H1 (cell line): Measurements from ENCODE around the gene CFAP100. TPM values are rescaled to one million over a fixed set of nuclear protein-coding genes. Genes with fewer than 3 reads are reported as not detected.

Experiments used
- ASH2L ChIP-seq: fragments of 200-600, 300-600 bp; sonication (generic); IDR thresholded peaks from one replicate; pipeline ENCODE4 v1.7.1; 2017; ENCODE audit warnings: low read length
- ATF2 ChIP-seq: IDR thresholded peaks from 2 replicates; pipeline ENCODE4 v1.6.1; 2012; ENCODE audit warnings: low read length, inconsistent platforms
- BRCA1 ChIP-seq: IDR thresholded peaks from 2 replicates; pipeline ENCODE4 v1.6.1; 2012; ENCODE audit warnings: low read depth, low read length, improper control_type of control experiment
- CEBPB ChIP-seq: IDR thresholded peaks from 2 replicates; pipeline ENCODE4 v1.6.1; 2012; ENCODE audit warnings: low read depth, low read length
- CHD1 ChIP-seq: IDR thresholded peaks from 2 replicates; pipeline ENCODE4 v1.6.1; 2012; ENCODE audit warnings: low read depth, low read length, improper control_type of control experiment
- CREB1 ChIP-seq: IDR thresholded peaks from 2 replicates; pipeline ENCODE4 v1.6.1; 2012; ENCODE audit warnings: inconsistent platforms
- CTCF ChIP-seq, 3 experiments: IDR thresholded peaks; 1 replicate in 2 of 3; 2 replicates in 1 of 3; pipeline versions ENCODE4 v1.5.1 to v1.6.1; 2011; ENCODE audit warnings: low read length in 3 of 3, mild to moderate bottlenecking in 3 of 3, inconsistent platforms in 2 of 3, low read depth in 1 of 3, moderate library complexity in 1 of 3; ENCODE audit not compliant: insufficient read depth in 1 of 3; ENCODE audit errors: control extremely low read depth in 1 of 3
- EZH2 ChIP-seq: fragments of 200-600 bp; sonication (generic); IDR thresholded peaks from 2 replicates; pipeline ENCODE4 v1.7.1; 2012; ENCODE audit warnings: low read depth, mild to moderate bottlenecking, moderate library complexity, low read length, inconsistent platforms; ENCODE audit not compliant: severe bottlenecking
- GTF2F1 ChIP-seq: IDR thresholded peaks from 2 replicates; pipeline ENCODE4 v1.6.1; 2012; ENCODE audit warnings: low read depth, low read length, improper control_type of control experiment, borderline replicate concordance
- KDM1A ChIP-seq: fragments of 200-600, 300-600 bp; sonication (generic); IDR thresholded peaks from 2 replicates; pipeline ENCODE4 v1.7.1; 2016; ENCODE audit warnings: mild to moderate bottlenecking, low read length, borderline replicate concordance
- KDM4A ChIP-seq: IDR thresholded peaks from one replicate; pipeline ENCODE4 v1.7.1; 2012; ENCODE audit warnings: low read depth, mild to moderate bottlenecking, moderate library complexity, low read length, inconsistent platforms; ENCODE audit not compliant: severe bottlenecking
- MAFK ChIP-seq: IDR thresholded peaks from 2 replicates; pipeline ENCODE4 v1.6.1; 2012; ENCODE audit warnings: low read depth, mild to moderate bottlenecking, improper control_type of control experiment, low read length
- NANOG ChIP-seq: IDR thresholded peaks from 2 replicates; pipeline ENCODE4 v1.6.1; 2011; ENCODE audit warnings: low read length, low read depth, mild to moderate bottlenecking, inconsistent platforms; ENCODE audit not compliant: insufficient read depth, poor library complexity, severe bottlenecking
- RAD21 ChIP-seq, 2 experiments: IDR thresholded peaks in 1 of 2; conservative IDR thresholded peaks in 1 of 2; 2 replicates each; pipeline ENCODE4 v1.6.1; 2011; ENCODE audit warnings: low read depth in 2 of 2, low read length in 2 of 2, improper control_type of control experiment in 1 of 2, inconsistent platforms in 1 of 2, mild to moderate bottlenecking in 1 of 2, moderate library complexity in 1 of 2
- RFX5 ChIP-seq: IDR thresholded peaks from 2 replicates; pipeline ENCODE4 v1.6.1; 2011; ENCODE audit warnings: low read depth, low read length, improper control_type of control experiment, borderline replicate concordance
- RXRA ChIP-seq: IDR thresholded peaks from 2 replicates; pipeline ENCODE4 v1.6.1; 2011; ENCODE audit warnings: low read depth, mild to moderate bottlenecking, low read length, moderate library complexity; ENCODE audit not compliant: insufficient read depth
- SP1 ChIP-seq: IDR thresholded peaks from 2 replicates; pipeline ENCODE4 v1.6.1; 2011; ENCODE audit warnings: low read depth, low read length
- TAF1 ChIP-seq: IDR thresholded peaks from 2 replicates; pipeline ENCODE4 v1.6.1; 2011; ENCODE audit warnings: mild to moderate bottlenecking, low read depth, low read length
- TAF7 ChIP-seq: optimal IDR thresholded peaks from 2 replicates; pipeline ENCODE3; 2011; ENCODE audit warnings: low read depth, mild to moderate bottlenecking, inconsistent platforms, low read length, moderate library complexity, borderline replicate concordance
- polyA plus RNA-seq, 7 experiments: library from polyadenylated mRNA; depleted of rRNA in 3 of 7; stranded (reverse) in 5 of 7; unstranded in 2 of 7; fragments of >200 nt in 5 of 7; fragments of 200-250 nt in 2 of 7; gene quantifications; 1 replicate in 5 of 7; 2 replicates in 1 of 7; 4 replicates in 1 of 7; pipeline versions ENCODE4 v1.2.1 to v1.2.3, GENCODE V29; 2011 to 2013; ENCODE audit warnings: missing spikeins in 2 of 7, mixed read lengths in 2 of 7
- total RNA-seq: library from RNA; stranded (reverse); fragmentation: NEBNext Ultra II Directional; extraction: Animal tissue kit (Norgen Biotek cat#: 25700); gene quantifications from 2 replicates; pipeline ENCODE4 v1.2.1, GENCODE V29; 2021

Gene CFAP100
- total and polyA plus RNA-seq, 2 of the 8 experiments (the other 6 are each of a cell fraction or from before 2014, with no cell fraction given), result 0.17 TPM; not detected in 1

- no peak for TF ChIP-seq KDM4A
- TF ChIP-seq CREB1, result no peak; the same call in 1 of the 2 replicates
- no peak for TF ChIP-seq TAF7
- TF ChIP-seq CTCF (IDR thresholded peaks at IDR 0.05; ENCODE audit: control extremely low read depth in 1 of 3, insufficient read depth in 1 of 3, low read depth in 1 of 3, low read length in 3 of 3), result no peak
- TF ChIP-seq BRCA1, result no peak
- TF ChIP-seq ASH2L, result peak; percentile 20
- no peak for TF ChIP-seq ATF2
- no peak for TF ChIP-seq TAF1
- no peak for TF ChIP-seq KDM1A
- TF ChIP-seq CHD1, result no peak
- TF ChIP-seq NANOG, result peak; percentile 5
- no peak for TF ChIP-seq MAFK
- TF ChIP-seq GTF2F1, result no peak
- no peak for TF ChIP-seq RFX5
- TF ChIP-seq CEBPB, result no peak
- peak; percentile 64; the same call in 1 of the 2 replicates for TF ChIP-seq SP1
- TF ChIP-seq RAD21 (IDR thresholded peaks at IDR 0.05 in 1 of 2, conservative IDR thresholded peaks at IDR 0.05 in 1 of 2; ENCODE audit: low read depth in 2 of 2, low read length in 2 of 2), result peak in 1 of 2 experiments; percentile 14; a peak in 1 of 4 replicates
- no peak for TF ChIP-seq EZH2
- no peak for TF ChIP-seq RXRA
- TF ChIP-seq, all 59 proteins: peak for 12
These were observed 38.8 kb upstream of the CFAP100 start (continued) for GRCh38 chr3:126355777-126356372.
